K562 (cell line): ENCODE measurements around the gene SLC4A2. TPM values are rescaled to one million over a fixed set of nuclear protein-coding genes. Genes with fewer than 3 reads are reported as not detected.

ENCODE experiments used
- ATAC-seq: fragments of 200-7000 bp; cut with Tn5 transposase; 3 replicates; pipeline ENCODE4 v1.9.1; 2020; ENCODE audit warnings: moderate library complexity
- BruUV-seq: library from RNA; stranded (reverse); fragments of 400-500 nt; replicated peaks from 2 replicates; lab custom pipeline; 2021; lab: Mats Ljungman, UMichigan
- CTCF ChIA-PET: fragments of 300-600 bp; formaldehyde crosslinking; extraction: SDS; loops from one replicate; lab custom pipeline; 2021; ENCODE audit warnings: low intra/inter-chr PET ratio; lab: Yijun Ruan, JAX
- POLR2A ChIA-PET: fragments of 300-600, 350-650 bp; sonication (Branson Sonifier 250); formaldehyde crosslinking; extraction: SDS; loops from one replicate; lab custom pipeline; 2021; ENCODE audit warnings: antibody characterized with exemption, inconsistent platforms; lab: Yijun Ruan, JAX
- DNase-seq, 4 experiments: peaks; one replicate each; pipeline versions ENCODE4 v3.0.0 to v3.0.0-alpha.2; 2011 to 2018; ENCODE audit warnings: low spot score in 3 of 4, mixed read lengths in 3 of 4; ENCODE audit errors: extremely low read depth in 1 of 4
- FAIRE-seq: peaks from 2 replicates; lab custom pipeline; 2011; peaks lifted over from hg19 to GRCh38; lab: Jason Lieb, UNC
- H2AFZ ChIP-seq: 2 replicates; pipeline ENCODE4 v1.6.0; 2011; ENCODE audit warnings: low read depth, low read length, control low read depth, inconsistent platforms
- H3K27ac ChIP-seq: fragments of 200-600 bp; 3 replicates; pipeline ENCODE4 v1.8.0; 2011; ENCODE audit warnings: low read depth, mild to moderate bottlenecking, control low read depth, inconsistent platforms, low read length, moderate library complexity, mixed read lengths; ENCODE audit errors: extremely low read depth
- H3K27me3 ChIP-seq, 2 experiments: fragments of 300-600 bp in 1 of 2; 2 replicates in 1 of 2; 3 replicates in 1 of 2; pipeline versions ENCODE4 v1.6.0 to v1.8.0; 2011; ENCODE audit warnings: inconsistent platforms in 2 of 2, low read length in 2 of 2, mild to moderate bottlenecking in 1 of 2, mixed read lengths in 1 of 2, moderate library complexity in 1 of 2; ENCODE audit not compliant: control insufficient read depth in 2 of 2, insufficient read depth in 2 of 2
- H3K36me3 ChIP-seq: fragments of 300-600 bp; 3 replicates; pipeline ENCODE4 v1.8.0; 2011; ENCODE audit warnings: mild to moderate bottlenecking, low read length, inconsistent platforms; ENCODE audit not compliant: control insufficient read depth, insufficient read depth
- H3K4me1 ChIP-seq, 2 experiments: fragments of 200-600 bp in 1 of 2; replicated peaks in 1 of 2; 2 replicates in 1 of 2; 3 replicates in 1 of 2; pipeline versions ENCODE4 v1.5.1 to v1.8.0; 2011; ENCODE audit warnings: inconsistent platforms in 2 of 2, low read length in 2 of 2, mild to moderate bottlenecking in 1 of 2, mixed read lengths in 1 of 2, moderate library complexity in 1 of 2; ENCODE audit not compliant: control insufficient read depth in 2 of 2, insufficient read depth in 2 of 2
- H3K4me2 ChIP-seq: 2 replicates; pipeline ENCODE4 v1.6.1; 2011; ENCODE audit warnings: low read length, control low read depth, inconsistent platforms, mixed read lengths; ENCODE audit not compliant: insufficient read depth
- H3K4me3 ChIP-seq: fragments of 200-600 bp; sonication (generic), shearing (Covaris generic); 2 replicates; pipeline ENCODE4 v1.5.1; 2016; ENCODE audit warnings: control low read depth, inconsistent platforms
- H3K79me2 ChIP-seq: fragments of 200-600 bp; 3 replicates; pipeline ENCODE4 v1.8.0; 2011; ENCODE audit warnings: low read length, inconsistent platforms; ENCODE audit not compliant: control insufficient read depth, insufficient read depth
- H3K9ac ChIP-seq, 2 experiments: 2 replicates each; pipeline versions ENCODE4 v1.6.0 to v1.6.1; 2011; ENCODE audit warnings: low read depth in 2 of 2, low read length in 2 of 2, control low read depth in 1 of 2, inconsistent platforms in 1 of 2, mild to moderate bottlenecking in 1 of 2, mixed read lengths in 1 of 2; ENCODE audit not compliant: insufficient read depth in 1 of 2
- H3K9me1 ChIP-seq: one replicate; pipeline ENCODE4 v1.6.0; 2011; ENCODE audit warnings: inconsistent platforms, mild to moderate bottlenecking, low read length, moderate library complexity; ENCODE audit not compliant: control insufficient read depth, insufficient read depth
- H3K9me3 ChIP-seq: replicated peaks from 2 replicates; pipeline ENCODE4 v1.5.1; 2011; ENCODE audit warnings: low read depth, low read length, inconsistent platforms; ENCODE audit not compliant: control insufficient read depth, insufficient read depth
- H4K20me1 ChIP-seq: replicated peaks from 2 replicates; pipeline ENCODE4 v1.6.1; 2011; ENCODE audit warnings: low read length, inconsistent platforms, mixed read lengths; ENCODE audit not compliant: control insufficient read depth, insufficient read depth
- ATF1 ChIP-seq, 2 experiments: fragments of 450-650 bp in 1 of 2; IDR thresholded peaks; 2 replicates each; pipeline ENCODE4 v1.6.1; 2016; ENCODE audit warnings: missing compliant biosample characterization in 1 of 2, missing genetic modification characterization in 1 of 2
- BCL6 ChIP-seq: fragments of 250-450 bp; sonication (Bioruptor Pico); IDR thresholded peaks from 2 replicates; pipeline ENCODE4 v1.4.0; 2020
- CREBBP ChIP-seq: IDR thresholded peaks from one replicate; pipeline ENCODE4 v1.6.1; 2012; ENCODE audit warnings: low read depth, mild to moderate bottlenecking, control low read depth, inconsistent platforms, low read length
- NKRF ChIP-seq: fragments of 450-650 bp; IDR thresholded peaks from 2 replicates; pipeline ENCODE4 v1.6.1; 2016; ENCODE audit warnings: borderline replicate concordance
- POLR2G ChIP-seq: fragments of 200-400 bp; formaldehyde crosslinking; IDR thresholded peaks from 2 replicates; pipeline ENCODE4 v1.6.1; 2017; ENCODE audit warnings: low read depth, mild to moderate bottlenecking, antibody characterized with exemption, low read length, moderate library complexity
- PRDM10 ChIP-seq: fragments of 450-650 bp; IDR thresholded peaks from 2 replicates; pipeline ENCODE4 v1.6.1; 2018; ENCODE audit not compliant: partially characterized antibody
- SETDB1 ChIP-seq: IDR thresholded peaks from one replicate; pipeline ENCODE4 v1.6.1; 2012; ENCODE audit warnings: low read length, control low read depth, inconsistent platforms
- SP2 ChIP-seq: IDR thresholded peaks from 2 replicates; pipeline ENCODE4 v1.6.1; 2011; ENCODE audit warnings: mild to moderate bottlenecking, low read depth, low read length, moderate library complexity; ENCODE audit not compliant: poor library complexity, severe bottlenecking; ENCODE audit errors: extremely low read depth
- TEAD4 ChIP-seq, 2 experiments: sonication (generic) in 1 of 2; formaldehyde crosslinking in 1 of 2; IDR thresholded peaks; 2 replicates each; pipeline versions ENCODE4 v1.6.1 to v1.8.0; 2012 to 2022; ENCODE audit warnings: borderline replicate concordance in 1 of 2, inconsistent platforms in 1 of 2, low read length in 1 of 2, mild to moderate bottlenecking in 1 of 2, missing genetic modification reagents in 1 of 2
- ZNF311 ChIP-seq: fragments of 250-450 bp; sonication (Bioruptor Pico); IDR thresholded peaks from 2 replicates; pipeline ENCODE4 v1.4.0; 2020; ENCODE audit warnings: mild to moderate bottlenecking, moderate library complexity
- WGBS: fragments of 100-300 bp; shearing (Covaris generic); methylation state at CpG from one replicate; pipeline ENCODE4 v1.1.6; 2016; ENCODE audit warnings: low coverage, mixed read lengths; ENCODE audit not compliant: insufficient coverage; ENCODE audit errors: missing lambda C conversion rate; 5-methylcytosine and 5-hydroxymethylcytosine counted together
- in situ Hi-C: fragments of 300-500 bp; cut with MboI; formaldehyde crosslinking; loops from 4 replicates; pipeline ENCODE4 v1.15.0; 2018; ENCODE audit warnings: inconsistent platforms, mixed read lengths
- intact Hi-C: fragments of 100-400 bp; cut with micrococcal nuclease; formaldehyde crosslinking; loops from 2 replicates; pipeline ENCODE4 v1.14.2; 2022
- polyA plus RNA-seq, 8 experiments: library from polyadenylated mRNA; depleted of rRNA in 4 of 8; stranded (reverse) in 5 of 8; unstranded in 3 of 8; fragments of >200 nt; fragmentation: Nextera tagmentation in 2 of 8; fragmentation: Illumina TruSeq in 1 of 8; extraction: Ambion mirVana in 2 of 8; extraction: Trizol in 1 of 8; gene quantifications; 2 replicates each; pipeline versions ENCODE4 v1.2.1 to v1.2.3, GENCODE V29; 2011 to 2014; ENCODE audit warnings: inconsistent platforms in 1 of 8, missing spikeins in 1 of 8
- total RNA-seq, 7 experiments: library from RNA; depleted of rRNA in 6 of 7; stranded (reverse); fragments of >200 nt in 6 of 7; fragmentation: Illumina TruSeq in 2 of 7; extraction: Trizol in 2 of 7; gene quantifications; 2 replicates each; pipeline versions ENCODE4 v1.2.1 to v1.2.3, GENCODE V29; 2011 to 2021; ENCODE audit warnings: low replicate concordance in 1 of 7

The SLC4A2 gene
- total and polyA plus RNA-seq, 9 of the 15 experiments (the other 6 are each of a cell fraction or from before 2014, with no cell fraction given), result 11.4 to 375 (median 130) TPM

- intact Hi-C loops (loop anchor here (10.0 kb wide), 1 partner anchor 315 kb away; no protein-coding TSS in a partner anchor), in situ Hi-C loops (no loop called here)
- ATAC-seq, result no peak
- TF ChIP-seq ZNF311 (CRISPR knock-in tag) (no peak), PRDM10 (peak; percentile 72), TEAD4 (IDR thresholded peaks at IDR 0.05; ENCODE audit: low read length) (no peak), TEAD4 (CRISPR knock-in tag; IDR thresholded peaks at IDR 0.05; ENCODE audit: borderline replicate concordance) (no peak), POLR2G (peak; percentile 51), SETDB1 (no peak), BCL6 (CRISPR knock-in tag) (no peak), ATF1 (CRISPR knock-in tag; IDR thresholded peaks at IDR 0.05) (no peak), ATF1 (tag; IDR thresholded peaks at IDR 0.05) (no peak), NKRF (no peak), SP2 (no peak), CREBBP (no peak)
- peaks cover 52% of the 10 kb centered on the region for H4K20me1 ChIP-seq
- H3K4me3 ChIP-seq, result no peak overlapping the region
- no peak overlapping the region for H3K27ac ChIP-seq
- H3K4me2 ChIP-seq, result no peak overlapping the region
- H3K9me1 ChIP-seq, result peaks cover 5% of the 10 kb centered on the region
- peak in 1 of 4 experiments; percentile 38 for DNase-seq
- CTCF ChIA-PET, result no interaction called here
- no TSS peak for BruUV-seq
- peaks cover 96% of the 10 kb centered on the region for H3K79me2 ChIP-seq
- no peak overlapping the region for H2AFZ ChIP-seq
- POLR2A ChIA-PET, result no interaction called here
- WGBS, result 89% methylated on average over 20 of the region's 20 CpGs
- H3K27me3 ChIP-seq, result no peaks in the 10 kb centered on the region
- FAIRE-seq, result no peak
- peaks cover 73% of the 10 kb centered on the region for H3K36me3 ChIP-seq
- H3K4me1 ChIP-seq, result peaks cover 0 to 33% of the 10 kb centered on the region in 2 experiments; a peak in 3 of 5 replicates
- no peaks in the 10 kb centered on the region for H3K9me3 ChIP-seq
- peak overlapping the region in 1 of 2 experiments; percentile 79; a peak in 2 of 4 replicates for H3K9ac ChIP-seq
Measured at GRCh38 chr7:151099486-151100211, 40.3 kb downstream of the SLC4A2 start.
